Type B pancreatic cell (in vitro differentiated cells): ENCODE measurements around the gene CWC27. TPM values are rescaled to one million over a fixed set of nuclear protein-coding genes. Genes with fewer than 3 reads are reported as not detected.

Experiments
- DNase-seq: peaks from one replicate; pipeline ENCODE4 v3.0.0; 2021; ENCODE audit warnings: mixed read lengths; ENCODE audit not compliant: unreplicated experiment; ENCODE audit errors: extremely low spot score
- H3K27ac Mint-ChIP-seq: 2 replicates; pipeline ENCODE4 v1.8.0; 2021; ENCODE audit warnings: mild to moderate bottlenecking, mixed read lengths
- H3K27me3 Mint-ChIP-seq: 2 replicates; pipeline ENCODE4 v1.8.0; 2021; ENCODE audit warnings: mixed read lengths
- H3K36me3 Mint-ChIP-seq: 2 replicates; pipeline ENCODE4 v1.8.0; 2021; ENCODE audit warnings: mixed read lengths
- H3K4me1 Mint-ChIP-seq: one replicate; pipeline ENCODE4 v1.8.0; 2021; ENCODE audit warnings: mixed read lengths; ENCODE audit not compliant: unreplicated experiment
- H3K4me3 Mint-ChIP-seq: 2 replicates; pipeline ENCODE4 v1.8.0; 2021; ENCODE audit warnings: mild to moderate bottlenecking, mixed read lengths
- H3K9me3 Mint-ChIP-seq: 2 replicates; pipeline ENCODE4 v1.8.0; 2021; ENCODE audit warnings: mixed read lengths
- total RNA-seq: library from RNA; stranded (reverse); gene quantifications from 2 replicates; pipeline ENCODE4 v1.2.1, GENCODE V29; 2021; ENCODE audit warnings: low replicate concordance
- TF ChIP-seq, protein P1 (sequence below): fragments of 200-600 bp; sonication (generic); conservative IDR thresholded peaks from 2 replicates; pipeline ENCODE4 v1.5.0; 2021; ENCODE audit warnings: antibody characterized with exemption, mild to moderate bottlenecking

Gene CWC27
- total RNA-seq, 1 donor from 2014 or later: 32.0 TPM

DNA sequence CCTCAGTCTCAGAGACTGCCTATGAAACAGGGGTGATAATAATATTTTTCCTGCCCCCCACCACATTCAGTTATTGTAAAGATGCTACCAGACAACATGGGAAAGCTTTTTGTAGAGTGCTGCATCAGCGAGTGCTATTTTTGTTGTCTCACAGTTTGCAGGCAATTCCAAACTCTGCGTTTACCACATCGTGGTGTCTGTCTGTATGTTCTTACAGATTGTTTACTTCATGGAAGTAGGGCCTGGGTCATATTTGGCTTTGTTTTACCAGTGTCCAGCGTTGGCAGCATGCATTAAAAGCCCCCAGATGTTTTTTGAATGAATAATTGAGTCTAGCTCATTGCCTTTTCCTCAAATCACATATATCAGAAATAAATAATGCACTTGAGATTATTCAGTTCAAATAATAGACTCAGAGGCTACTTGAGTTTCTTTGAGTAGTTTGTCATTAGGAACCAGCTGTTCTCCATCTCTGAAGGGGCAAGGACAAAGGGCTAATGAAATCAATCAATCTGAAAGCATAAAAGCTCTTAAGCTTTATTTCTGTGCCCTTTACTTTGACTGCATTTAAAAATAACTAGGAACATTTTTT, 243.7 kb downstream of the CWC27 start:
- Mint-ChIP-seq H3K27me3 (no peaks in the 10 kb centered on the region), H3K9me3 (no peaks in the 10 kb centered on the region), H3K27ac (no peak overlapping the region), H3K36me3 (no peaks in the 10 kb centered on the region), H3K4me3 (no peak overlapping the region), H3K4me1 (peaks cover 7% of the 10 kb centered on the region)
- TF ChIP-seq, protein P1, sequence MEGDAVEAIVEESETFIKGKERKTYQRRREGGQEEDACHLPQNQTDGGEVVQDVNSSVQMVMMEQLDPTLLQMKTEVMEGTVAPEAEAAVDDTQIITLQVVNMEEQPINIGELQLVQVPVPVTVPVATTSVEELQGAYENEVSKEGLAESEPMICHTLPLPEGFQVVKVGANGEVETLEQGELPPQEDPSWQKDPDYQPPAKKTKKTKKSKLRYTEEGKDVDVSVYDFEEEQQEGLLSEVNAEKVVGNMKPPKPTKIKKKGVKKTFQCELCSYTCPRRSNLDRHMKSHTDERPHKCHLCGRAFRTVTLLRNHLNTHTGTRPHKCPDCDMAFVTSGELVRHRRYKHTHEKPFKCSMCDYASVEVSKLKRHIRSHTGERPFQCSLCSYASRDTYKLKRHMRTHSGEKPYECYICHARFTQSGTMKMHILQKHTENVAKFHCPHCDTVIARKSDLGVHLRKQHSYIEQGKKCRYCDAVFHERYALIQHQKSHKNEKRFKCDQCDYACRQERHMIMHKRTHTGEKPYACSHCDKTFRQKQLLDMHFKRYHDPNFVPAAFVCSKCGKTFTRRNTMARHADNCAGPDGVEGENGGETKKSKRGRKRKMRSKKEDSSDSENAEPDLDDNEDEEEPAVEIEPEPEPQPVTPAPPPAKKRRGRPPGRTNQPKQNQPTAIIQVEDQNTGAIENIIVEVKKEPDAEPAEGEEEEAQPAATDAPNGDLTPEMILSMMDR: no peak
- DNase-seq: no peak

DNA sequence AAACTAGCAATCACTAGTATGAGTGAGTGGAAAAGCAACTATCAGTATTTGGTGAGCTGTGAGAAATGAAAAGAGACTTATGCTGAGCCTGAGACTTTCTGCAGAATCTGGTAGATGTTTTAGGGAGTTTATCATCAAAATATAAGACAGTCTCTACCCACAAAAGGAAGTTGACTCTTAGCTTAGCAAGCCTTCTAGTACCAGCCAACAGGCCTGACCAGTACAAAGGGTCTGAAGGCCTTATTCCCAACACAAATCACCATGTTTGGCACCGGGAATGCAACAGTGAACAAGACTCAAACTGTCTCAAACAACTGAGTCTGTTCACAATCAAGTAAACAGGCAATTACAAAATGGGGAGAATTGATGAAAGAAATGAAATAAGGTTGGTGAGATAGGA, 244.4 kb downstream of the CWC27 start:
- H3K4me3 Mint-ChIP-seq: no peak overlapping the region
- peaks cover 7% of the 10 kb centered on the region for H3K4me1 Mint-ChIP-seq
- no peaks in the 10 kb centered on the region for H3K36me3 Mint-ChIP-seq
- TF ChIP-seq, protein P1: no peak
- no peaks in the 10 kb centered on the region for H3K9me3 Mint-ChIP-seq
- no peaks in the 10 kb centered on the region for H3K27me3 Mint-ChIP-seq
- DNase-seq: no peak
- no peak overlapping the region for H3K27ac Mint-ChIP-seq

DNA sequence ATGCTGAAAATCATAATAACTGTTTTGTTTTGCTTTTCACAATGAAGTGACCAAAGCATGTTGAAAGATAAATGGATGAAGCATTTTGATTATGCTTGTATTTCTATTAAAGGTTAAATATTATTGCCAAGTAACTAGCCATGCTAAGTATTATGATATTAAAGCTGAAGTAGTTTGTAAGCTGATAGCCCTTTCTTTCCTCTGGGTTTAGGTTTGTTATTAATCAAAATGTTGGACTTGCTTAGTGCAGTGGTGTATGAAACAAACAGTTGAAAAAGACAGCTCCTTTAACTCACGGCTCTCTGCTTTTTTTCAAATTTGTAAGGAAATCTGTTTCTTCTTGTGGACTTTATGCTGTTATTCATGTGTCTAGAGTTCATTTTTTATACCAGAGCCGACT, 246.0 kb downstream of the CWC27 start:
- TF ChIP-seq, protein P1: no peak
- Mint-ChIP-seq H3K4me3 (no peak overlapping the region), H3K27ac (no peak overlapping the region), H3K4me1 (peaks cover 7% of the 10 kb centered on the region), H3K9me3 (no peaks in the 10 kb centered on the region), H3K36me3 (peaks cover 3% of the 10 kb centered on the region), H3K27me3 (no peaks in the 10 kb centered on the region)
- no peak for DNase-seq

DNA sequence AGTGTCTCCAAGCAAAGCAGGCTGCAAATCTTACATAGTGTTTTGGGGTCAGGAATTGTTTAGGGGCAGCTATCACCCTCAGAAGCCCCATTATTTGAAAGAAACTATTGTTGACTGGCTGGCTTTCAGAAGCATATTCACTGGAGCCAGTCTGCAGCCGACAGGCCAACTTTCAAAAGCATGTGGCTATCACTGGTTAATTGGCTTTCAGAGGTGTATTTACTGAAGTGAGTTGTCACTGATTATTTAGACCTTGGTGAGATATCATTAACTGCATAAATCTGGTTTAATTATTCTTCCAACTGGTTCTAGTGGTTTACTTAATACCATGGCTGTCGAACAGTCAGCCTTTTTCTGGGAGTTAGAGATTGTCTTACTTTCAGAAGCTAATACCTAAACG, 247.0 kb downstream of the CWC27 start:
- Mint-ChIP-seq H3K36me3 (peaks cover 3% of the 10 kb centered on the region), H3K4me1 (peaks cover 7% of the 10 kb centered on the region), H3K27me3 (no peaks in the 10 kb centered on the region), H3K9me3 (no peaks in the 10 kb centered on the region), H3K4me3 (no peak overlapping the region), H3K27ac (no peak overlapping the region)
- no peak for DNase-seq
- TF ChIP-seq, protein P1: no peak

DNA sequence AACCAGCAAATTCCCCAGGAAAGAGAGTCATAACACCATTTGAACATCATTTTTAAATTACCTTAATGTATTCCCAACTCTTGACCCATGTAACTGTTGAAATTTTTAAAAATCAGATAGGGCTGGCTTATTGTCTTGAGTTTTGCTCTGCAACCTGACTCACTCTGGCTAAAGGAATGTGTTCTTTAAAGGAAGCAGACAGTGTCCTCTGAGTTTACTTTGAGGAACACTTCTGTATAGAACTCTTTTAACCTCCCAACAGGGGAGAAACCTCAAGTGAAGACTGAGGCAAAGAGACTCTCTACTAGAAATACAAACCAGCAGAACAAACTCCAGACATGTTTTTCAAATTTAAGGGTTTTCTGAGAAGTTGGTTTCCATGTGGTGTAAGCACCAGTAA, 248.9 kb downstream of the CWC27 start:
- no peak overlapping the region for H3K27ac Mint-ChIP-seq
- H3K4me1 Mint-ChIP-seq: peaks cover 7% of the 10 kb centered on the region
- no peaks in the 10 kb centered on the region for H3K9me3 Mint-ChIP-seq
- TF ChIP-seq, protein P1: no peak
- no peak overlapping the region for H3K4me3 Mint-ChIP-seq
- H3K27me3 Mint-ChIP-seq: no peaks in the 10 kb centered on the region
- DNase-seq: no peak
- peaks cover 3% of the 10 kb centered on the region for H3K36me3 Mint-ChIP-seq

DNA sequence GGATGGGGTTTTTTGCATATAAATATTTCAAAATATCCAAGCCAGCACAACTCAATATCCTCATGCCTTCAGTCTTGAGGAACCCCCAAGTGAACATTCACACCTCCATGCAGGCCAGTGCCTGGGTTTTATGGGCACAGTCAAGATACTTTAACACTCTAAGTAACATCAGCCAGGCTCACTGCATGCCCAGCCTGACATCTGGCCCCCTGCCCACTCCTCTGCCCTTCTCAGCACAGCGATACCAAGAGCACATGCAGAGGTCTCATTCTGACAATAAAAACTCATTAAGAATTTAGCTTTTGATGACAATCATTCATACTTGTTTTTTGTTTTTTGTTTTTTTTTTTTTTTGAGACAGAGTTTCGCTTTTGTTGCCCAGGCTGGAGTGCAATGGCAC, 250.0 kb downstream of the CWC27 start:
- H3K27me3 Mint-ChIP-seq: no peaks in the 10 kb centered on the region
- peaks cover 3% of the 10 kb centered on the region for H3K36me3 Mint-ChIP-seq
- DNase-seq: no peak
- H3K27ac Mint-ChIP-seq: no peak overlapping the region
- H3K4me3 Mint-ChIP-seq: no peak overlapping the region
- TF ChIP-seq, protein P1: no peak
- H3K9me3 Mint-ChIP-seq: no peaks in the 10 kb centered on the region
- H3K4me1 Mint-ChIP-seq: peaks cover 4% of the 10 kb centered on the region
